Left lung (tissue), 10 donors: ENCODE data around the gene SLC30A2. TPM values are rescaled to one million over a fixed set of nuclear protein-coding genes. Genes with fewer than 3 reads are reported as not detected.

Source experiments
- ATAC-seq: fragments of 200-7000 bp; cut with Tn5 transposase; one replicate; pipeline ENCODE4 v1.9.1; 2020; ENCODE audit warnings: moderate library complexity
- DNase-seq, 4 donors: peaks; one replicate each; pipeline ENCODE4 v3.0.0-alpha.2; 2013 to 2020
- H3K27ac ChIP-seq, 2 donors: fragments of 200-600 bp; sonication (generic) in 1 of 2; one replicate each; pipeline versions ENCODE4 v1.5.0 to v1.8.0; 2020 to 2021
- H3K27me3 ChIP-seq, 2 donors: fragments of 200-600 bp; sonication (generic) in 1 of 2; one replicate each; pipeline versions ENCODE4 v1.5.0 to v1.8.0; 2020 to 2021
- H3K36me3 ChIP-seq, 2 donors: fragments of 200-600 bp; sonication (generic) in 1 of 2; one replicate each; pipeline versions ENCODE4 v1.5.0 to v1.8.0; 2020 to 2021
- H3K4me1 ChIP-seq, 2 donors: fragments of 200-600 bp; one replicate each; pipeline ENCODE4 v1.8.0; 2021
- H3K4me3 ChIP-seq, 2 donors: fragments of 200-600 bp; sonication (generic) in 1 of 2; one replicate each; pipeline versions ENCODE4 v1.5.0 to v1.8.0; 2020 to 2021; ENCODE audit warnings: mild to moderate bottlenecking in 1 of 2
- H3K9me3 ChIP-seq, 2 donors: fragments of 200-600 bp; sonication (generic) in 1 of 2; one replicate each; pipeline versions ENCODE4 v1.5.0 to v1.8.0; 2020 to 2021
- intact Hi-C, 2 donors: fragments of 100-400 bp; cut with DNase I; formaldehyde crosslinking; loops; one replicate each; pipeline versions ENCODE4 v1.11.2 to v1.14.2; 2022
- polyA plus RNA-seq, 6 donors: library from polyadenylated mRNA; unstranded; fragments of 120-200 nt; gene quantifications; one replicate each; pipeline ENCODE4 v1.2.1, GENCODE V29; 2013; ENCODE audit not compliant: insufficient read length in 6 of 6
- total RNA-seq, 2 donors: library from RNA; stranded (reverse); fragmentation: NEBNext Ultra II Directional; extraction: Animal tissue kit (Norgen Biotek cat#: 25700); gene quantifications; one replicate each; pipeline ENCODE4 v1.2.1, GENCODE V29; 2021
- TF ChIP-seq, protein P1 (sequence below), 2 donors: fragments of 200-600 bp; sonication (generic) in 1 of 2; IDR thresholded peaks; one replicate each; pipeline versions ENCODE4 v1.5.0 to v1.8.0; 2021; ENCODE audit warnings: antibody characterized with exemption in 2 of 2
- donor health status: DM: no; HTN: yes; CAD: no.
- donor health status: DM: no; HTN: no; CAD: no.

SLC30A2 gene
- total and polyA plus RNA-seq, 8 donors: 0.14 to 0.29 (median 0.27) TPM; not detected in 1

DNA sequence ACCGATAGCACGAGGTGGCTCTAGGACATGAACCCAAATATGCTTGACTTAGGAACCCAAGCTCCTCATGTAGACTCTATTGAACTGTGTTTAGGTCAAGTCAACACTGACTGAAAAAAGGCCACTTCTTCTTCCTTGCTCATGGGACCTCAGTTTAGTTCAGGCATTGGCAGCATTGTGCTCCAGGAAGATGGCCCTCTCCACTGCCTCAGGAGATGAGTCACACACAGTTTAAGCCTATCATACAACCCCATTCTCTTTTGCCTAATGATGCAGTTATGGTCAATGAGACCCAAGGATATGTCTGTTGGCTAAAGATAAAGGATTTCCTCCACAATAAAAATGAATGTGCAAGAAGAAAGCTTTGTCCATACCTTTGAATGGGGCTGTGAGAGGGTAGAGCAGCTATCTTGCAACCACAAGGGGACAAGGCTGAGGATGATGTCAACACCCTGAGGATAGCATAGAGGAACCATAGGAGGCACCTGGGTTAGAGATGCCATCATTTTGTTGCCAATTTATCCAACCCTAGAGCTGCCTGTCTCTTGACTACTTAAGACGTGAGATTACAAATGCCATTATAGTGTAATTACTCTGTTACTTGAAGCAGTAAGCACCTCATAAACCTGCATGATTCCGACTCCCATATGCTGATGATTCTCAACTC is 24.5 kb upstream of the SLC30A2 start:
- DNase-seq (no peak), ATAC-seq (no peak)
- no peaks in the 10 kb centered on the region for H3K4me1 ChIP-seq
- intact Hi-C loops: no loop called here
- H3K36me3 ChIP-seq: no peaks in the 10 kb centered on the region
- no peak overlapping the region for H3K27ac ChIP-seq
- no peak overlapping the region for H3K4me3 ChIP-seq
- H3K9me3 ChIP-seq: no peaks in the 10 kb centered on the region
- TF ChIP-seq, protein P1, sequence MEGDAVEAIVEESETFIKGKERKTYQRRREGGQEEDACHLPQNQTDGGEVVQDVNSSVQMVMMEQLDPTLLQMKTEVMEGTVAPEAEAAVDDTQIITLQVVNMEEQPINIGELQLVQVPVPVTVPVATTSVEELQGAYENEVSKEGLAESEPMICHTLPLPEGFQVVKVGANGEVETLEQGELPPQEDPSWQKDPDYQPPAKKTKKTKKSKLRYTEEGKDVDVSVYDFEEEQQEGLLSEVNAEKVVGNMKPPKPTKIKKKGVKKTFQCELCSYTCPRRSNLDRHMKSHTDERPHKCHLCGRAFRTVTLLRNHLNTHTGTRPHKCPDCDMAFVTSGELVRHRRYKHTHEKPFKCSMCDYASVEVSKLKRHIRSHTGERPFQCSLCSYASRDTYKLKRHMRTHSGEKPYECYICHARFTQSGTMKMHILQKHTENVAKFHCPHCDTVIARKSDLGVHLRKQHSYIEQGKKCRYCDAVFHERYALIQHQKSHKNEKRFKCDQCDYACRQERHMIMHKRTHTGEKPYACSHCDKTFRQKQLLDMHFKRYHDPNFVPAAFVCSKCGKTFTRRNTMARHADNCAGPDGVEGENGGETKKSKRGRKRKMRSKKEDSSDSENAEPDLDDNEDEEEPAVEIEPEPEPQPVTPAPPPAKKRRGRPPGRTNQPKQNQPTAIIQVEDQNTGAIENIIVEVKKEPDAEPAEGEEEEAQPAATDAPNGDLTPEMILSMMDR (IDR thresholded peaks at IDR 0.05): no peak
- H3K27me3 ChIP-seq: peaks cover 8 to 56% of the 10 kb centered on the region in 2 donors

GRCh38 chr1:26069941-26070295 is 24.0 kb upstream of the SLC30A2 start:
- ATAC-seq (no peak), DNase-seq (no peak)
- intact Hi-C loops: no loop called here
- Histone ChIP-seq H3K27ac (no peak overlapping the region), H3K4me1 (no peaks in the 10 kb centered on the region), H3K27me3 (peaks cover 8 to 53% of the 10 kb centered on the region in 2 donors), H3K36me3 (no peaks in the 10 kb centered on the region), H3K9me3 (no peaks in the 10 kb centered on the region), H3K4me3 (no peak overlapping the region)
- TF ChIP-seq, protein P1 (IDR thresholded peaks at IDR 0.05): no peak

- ATAC-seq (no peak), DNase-seq (no peak)
- Histone ChIP-seq H3K4me1 (no peaks in the 10 kb centered on the region), H3K4me3 (no peak within 1 kb of the TSS), H3K9me3 (no peaks in the 10 kb centered on the region), H3K27ac (no peak within 1 kb of the TSS), H3K27me3 (peaks cover 2 to 36% of the 10 kb centered on the region in 2 donors), H3K36me3 (no peaks in the 10 kb centered on the region)
- intact Hi-C loops: no loop called here
- TF ChIP-seq, protein P1 (IDR thresholded peaks at IDR 0.05): no peak
Measured at GRCh38 chr1:26067432-26067911, 21.6 kb upstream of the SLC30A2 start, which contains the start of gene TRIM63. Gene TRIM63, minus strand, starts transcription at chr1:26067630. Its CDS starts 136 bp downstream, at chr1:26067494.

DNA sequence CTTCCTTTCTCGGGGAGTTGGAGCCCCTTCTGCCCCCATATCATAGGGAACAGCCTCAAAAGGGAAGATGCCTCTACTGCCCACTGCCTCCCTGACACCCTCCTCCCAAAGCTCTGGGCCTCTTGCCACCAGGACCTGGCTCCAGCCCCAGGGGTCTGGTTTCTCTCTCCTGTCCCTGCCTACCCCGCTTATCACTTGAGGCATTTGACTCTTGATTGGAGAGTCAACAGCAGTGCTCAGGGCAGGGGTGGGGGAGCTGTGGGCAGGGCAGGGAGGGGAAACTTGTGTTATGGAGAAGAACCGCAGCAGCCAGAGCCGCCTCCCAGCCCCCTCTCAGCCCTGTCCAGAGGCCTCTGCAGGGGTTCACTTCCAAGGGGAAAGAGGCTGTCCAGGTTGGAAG is 20.9 kb upstream of the SLC30A2 start:
- H3K27ac ChIP-seq: no peak overlapping the region
- H3K27me3 ChIP-seq: peaks cover 0 to 34% of the 10 kb centered on the region in 2 donors
- intact Hi-C loops: no loop called here
- TF ChIP-seq, protein P1 (IDR thresholded peaks at IDR 0.05): no peak
- no peak overlapping the region for H3K4me3 ChIP-seq
- H3K4me1 ChIP-seq: no peaks in the 10 kb centered on the region
- ATAC-seq (no peak), DNase-seq (no peak)
- H3K36me3 ChIP-seq: no peaks in the 10 kb centered on the region
- H3K9me3 ChIP-seq: no peaks in the 10 kb centered on the region

GRCh38 chr1:26066160-26066559 is 20.2 kb upstream of the SLC30A2 start:
- Histone ChIP-seq H3K4me1 (no peaks in the 10 kb centered on the region), H3K4me3 (no peak overlapping the region), H3K27me3 (peaks cover 0 to 34% of the 10 kb centered on the region in 2 donors), H3K27ac (no peak overlapping the region), H3K36me3 (no peaks in the 10 kb centered on the region), H3K9me3 (no peaks in the 10 kb centered on the region)
- DNase-seq: no peak
- TF ChIP-seq, protein P1 (IDR thresholded peaks at IDR 0.05): no peak
- intact Hi-C loops: no loop called here
- no peak for ATAC-seq
